NK-92 treated with Interleukin-12 subunit alpha and Interleukin-12 subunit beta, amount 100 ng/mL, for 24 hours (cell line): Measurements from ENCODE around the gene GBF1.
"Not testable (repeated sequence)": the region's sequence is repeated elsewhere in the genome, so short reads cannot be mapped to it uniquely, and the experiment has no call there.

Experiments
- DNase-seq: peaks from one replicate; lab custom pipeline; 2025; lab: John Stamatoyannopoulos, UW

GBF1 gene

GRCh38 chr10:102274062-102274461 is 28.7 kb downstream of the GBF1 start:
- DNase-seq, result no peak

- no peak for DNase-seq
Observed at GRCh38 chr10:102275343-102275742, 30.0 kb downstream of the GBF1 start.

- DNase-seq, result no peak
Observed at GRCh38 chr10:102279104-102279503, 33.8 kb downstream of the GBF1 start.

GRCh38 chr10:102280397-102281101 is 35.2 kb downstream of the GBF1 start:
- DNase-seq, result no peak

- DNase-seq, result no peak
Observed at GRCh38 chr10:102281102-102281487, 35.8 kb downstream of the GBF1 start.

- no peak for DNase-seq
Observed at GRCh38 chr10:102283488-102283887, 38.2 kb downstream of the GBF1 start.

GRCh38 chr10:102283890-102284289 is 38.6 kb downstream of the GBF1 start:
- DNase-seq, result no peak

- DNase-seq, result no peak
Observed at GRCh38 chr10:102284531-102284930, 39.2 kb downstream of the GBF1 start.

GRCh38 chr10:102285133-102285532 is 39.8 kb downstream of the GBF1 start:
- DNase-seq, result no peak

- DNase-seq, result no peak
Observed at GRCh38 chr10:102286216-102286615, 40.9 kb downstream of the GBF1 start.

GRCh38 chr10:102287538-102287937 is 42.2 kb downstream of the GBF1 start:
- no peak for DNase-seq

GRCh38 chr10:102287991-102288390 is 42.7 kb downstream of the GBF1 start:
- DNase-seq, result no peak

- DNase-seq, result no peak
Observed at GRCh38 chr10:102289356-102289755, 44.0 kb downstream of the GBF1 start.

- no peak for DNase-seq
Observed at GRCh38 chr10:102289840-102290239, 44.5 kb downstream of the GBF1 start.

- no peak for DNase-seq
Observed at GRCh38 chr10:102291221-102291905, 46.0 kb downstream of the GBF1 start.

- no peak for DNase-seq
Observed at GRCh38 chr10:102297101-102297500, 51.8 kb downstream of the GBF1 start.

GRCh38 chr10:102298899-102299298 is 53.6 kb downstream of the GBF1 start:
- DNase-seq, result no peak

- DNase-seq, result no peak
Observed at GRCh38 chr10:102299873-102300272, 54.5 kb downstream of the GBF1 start.

- no peak for DNase-seq
Observed at GRCh38 chr10:102300278-102300843, 55.0 kb downstream of the GBF1 start.

GRCh38 chr10:102300912-102301311 is 55.6 kb downstream of the GBF1 start:
- not testable (repeated sequence) for DNase-seq

- DNase-seq, result not testable (repeated sequence)
Observed at GRCh38 chr10:102301332-102301731, 56.0 kb downstream of the GBF1 start.

GRCh38 chr10:102302611-102303010 is 57.3 kb downstream of the GBF1 start:
- DNase-seq, result no peak

- no peak for DNase-seq
Observed at GRCh38 chr10:102306006-102306405, 60.7 kb downstream of the GBF1 start.
